HG02759 (cell line): ENCODE results near the gene VPS4A.
"Not testable (repeated sequence)": the region's sequence is repeated elsewhere in the genome, so short reads cannot be mapped to it uniquely, and the experiment has no call there.

Experiments
- ATAC-seq: cut with Tn5 transposase; IDR thresholded peaks from one replicate; pipeline ENCODE4 v1.9.1; 2021; ENCODE audit warnings: mild to moderate bottlenecking, moderate library complexity; ENCODE audit not compliant: unreplicated experiment

VPS4A gene

GRCh38 chr16:69326172-69326873 lies 15.2 kb downstream of the VPS4A start:
- no peak for ATAC-seq

GRCh38 chr16:69327585-69328310 lies 16.6 kb downstream of the VPS4A start:
- ATAC-seq, result no peak

GRCh38 chr16:69328854-69329316 lies 17.7 kb downstream of the VPS4A start:
- no peak for ATAC-seq

GRCh38 chr16:69329369-69330285 lies 18.5 kb downstream of the VPS4A start:
- ATAC-seq, result peak; percentile 34

GRCh38 chr16:69330286-69331109 lies 19.3 kb downstream of the VPS4A start, which contains the start of gene PDF:
TSS of gene PDF (minus strand) at chr16:69330588. CDS start at chr16:69330570, 18 bp downstream.
- ATAC-seq, result peak; percentile 97

- ATAC-seq, result no peak
These were observed 23.5 kb downstream of the VPS4A start for GRCh38 chr16:69334696-69335095.

GRCh38 chr16:69338557-69339288 lies 27.6 kb downstream of the VPS4A start:
- no peak for ATAC-seq

- peak; percentile 90 for ATAC-seq
These were observed 28.3 kb downstream of the VPS4A start, which contains the start of the genes COG8 and NIP7 for GRCh38 chr16:69339289-69340094. TSS of gene COG8 (minus strand) at chr16:69339564. CDS start at chr16:69339552, 12 bp downstream. TSS of gene NIP7 (plus strand) at chr16:69339772. CDS start at chr16:69339830, 58 bp downstream.

GRCh38 chr16:69340095-69340644 lies 29.0 kb downstream of the VPS4A start:
- no peak for ATAC-seq

- ATAC-seq, result no peak
These were observed 33.0 kb downstream of the VPS4A start for GRCh38 chr16:69344171-69344570.

- ATAC-seq, result no peak
These were observed 34.8 kb downstream of the VPS4A start for GRCh38 chr16:69345923-69346322.

- ATAC-seq, result no peak
These were observed 35.5 kb downstream of the VPS4A start for GRCh38 chr16:69346683-69347082.

- ATAC-seq, result no peak
These were observed 37.1 kb downstream of the VPS4A start for GRCh38 chr16:69348222-69348621.

- ATAC-seq, result no peak
These were observed 38.4 kb downstream of the VPS4A start for GRCh38 chr16:69349536-69349935.

GRCh38 chr16:69350536-69351133 lies 39.5 kb downstream of the VPS4A start:
- no peak for ATAC-seq

GRCh38 chr16:69351309-69352027 lies 40.3 kb downstream of the VPS4A start, which contains the start of gene TMED6:
TSS of gene TMED6 (minus strand) at chr16:69351786. CDS start at chr16:69351753, 33 bp downstream.
- no peak for ATAC-seq

- not testable (repeated sequence) for ATAC-seq
These were observed 48.9 kb downstream of the VPS4A start for GRCh38 chr16:69360070-69360469.
